ENCODE results near the gene TRERF1.

- no peak for TF ChIP-seq POLR2AphosphoS5 (IDR thresholded peaks at IDR 0.05; ENCODE audit: borderline replicate concordance, low read depth, low read length)
- TF ChIP-seq EZH2 (IDR thresholded peaks at IDR 0.05): no peak
- no peak for TF ChIP-seq FOXP2 (optimal IDR thresholded peaks at IDR 0.05; ENCODE audit: control extremely low read depth, extremely low read length, insufficient read depth)
Observed at GRCh38 chr6:42440027-42440426, 11.7 kb downstream of the TRERF1 start.

Measured in SK-N-MC (cell line).